BLaER1 treated with 17β-estradiol and CSF1 and Interleukin-3, amounts not matched to agents 10 nM and 100 nM (cell line): ENCODE results near the gene PPIG.
"Not testable (repeated sequence)": the region's sequence is repeated elsewhere in the genome, so short reads cannot be mapped to it uniquely, and the experiment has no call there.

Source experiments
- H3K27ac ChIP-seq, 11 experiments: shearing (Covaris generic); formaldehyde crosslinking; 2 replicates each; pipeline ENCODE4 v1.8.1; 2022
- H3K27me3 ChIP-seq, 11 experiments: shearing (Covaris generic); formaldehyde crosslinking; 2 replicates each; pipeline ENCODE4 v1.8.1; 2022
- H3K36me3 ChIP-seq, 11 experiments: shearing (Covaris generic); formaldehyde crosslinking; 2 replicates each; pipeline ENCODE4 v1.8.1; 2022
- H3K4me1 ChIP-seq, 10 experiments: shearing (Covaris generic); formaldehyde crosslinking; 2 replicates each; pipeline ENCODE4 v1.8.1; 2022
- H3K4me2 ChIP-seq, 11 experiments: shearing (Covaris generic); formaldehyde crosslinking; 2 replicates each; pipeline ENCODE4 v1.8.1; 2022
- H3K4me3 ChIP-seq, 10 experiments: shearing (Covaris generic); formaldehyde crosslinking; 2 replicates each; pipeline ENCODE4 v1.8.1; 2022
- H3K9ac ChIP-seq, 11 experiments: shearing (Covaris generic); formaldehyde crosslinking; 2 replicates each; pipeline ENCODE4 v1.8.1; 2022
- H3K9me3 ChIP-seq, 11 experiments: shearing (Covaris generic); formaldehyde crosslinking; replicated peaks in 1 of 11; 2 replicates each; pipeline ENCODE4 v1.8.1; 2022
- H4K20me1 ChIP-seq, 11 experiments: shearing (Covaris generic); formaldehyde crosslinking; 2 replicates each; pipeline ENCODE4 v1.8.1; 2022
- Cebpa-rat ChIP-seq, 11 experiments: shearing (Covaris generic); IDR thresholded peaks; 2 replicates each; pipeline ENCODE4 v1.8.1; 2022

The PPIG gene

GRCh38 chr2:169676850-169677249 lies 92.7 kb downstream of the PPIG start:
- Histone ChIP-seq H3K27ac (no peak overlapping the region), H3K4me2 (no peak overlapping the region), H3K27me3 (no peaks in the 10 kb centered on the region), H3K36me3 (no peaks in the 10 kb centered on the region), H4K20me1 (no peaks in the 10 kb centered on the region), H3K4me1 (no peaks in the 10 kb centered on the region), H3K9me3 (peaks cover 0 to 5% (median 0%) of the 10 kb centered on the region in 11 experiments; a peak in 2 of 22 replicates), H3K9ac (no peak overlapping the region), H3K4me3 (no peak overlapping the region)
- TF ChIP-seq Cebpa-rat (IDR thresholded peaks at IDR 0.05) = no peak

GRCh38 chr2:169683054-169683424 lies 98.9 kb downstream of the PPIG start:
- no peak overlapping the region for H3K4me3 ChIP-seq
- H4K20me1 ChIP-seq = no peaks in the 10 kb centered on the region
- no peak for TF ChIP-seq Cebpa-rat (IDR thresholded peaks at IDR 0.05)
- no peak overlapping the region for H3K4me2 ChIP-seq
- no peaks in the 10 kb centered on the region for H3K4me1 ChIP-seq
- H3K9ac ChIP-seq = no peak overlapping the region
- H3K9me3 ChIP-seq = peaks cover 3 to 17% (median 10%) of the 10 kb centered on the region in 11 experiments; a peak in 20 of 22 replicates
- no peaks in the 10 kb centered on the region for H3K27me3 ChIP-seq
- no peaks in the 10 kb centered on the region for H3K36me3 ChIP-seq
- no peak overlapping the region for H3K27ac ChIP-seq

- Histone ChIP-seq H4K20me1 (no peaks in the 10 kb centered on the region), H3K36me3 (no peaks in the 10 kb centered on the region), H3K27me3 (no peaks in the 10 kb centered on the region), H3K4me2 (no peak overlapping the region), H3K4me3 (no peak overlapping the region), H3K27ac (no peak overlapping the region), H3K9ac (no peak overlapping the region), H3K4me1 (no peaks in the 10 kb centered on the region), H3K9me3 (peaks cover 9 to 22% (median 16%) of the 10 kb centered on the region in 11 experiments; a peak in 21 of 22 replicates)
- TF ChIP-seq Cebpa-rat (IDR thresholded peaks at IDR 0.05) = no peak
These were observed 99.4 kb downstream of the PPIG start for GRCh38 chr2:169683425-169684134.

- no peak for TF ChIP-seq Cebpa-rat (IDR thresholded peaks at IDR 0.05)
- H3K4me1 ChIP-seq = no peaks in the 10 kb centered on the region
- no peak overlapping the region for H3K27ac ChIP-seq
- no peaks in the 10 kb centered on the region for H3K27me3 ChIP-seq
- H3K4me2 ChIP-seq = no peak overlapping the region
- H3K9ac ChIP-seq = no peak overlapping the region
- H3K36me3 ChIP-seq = no peaks in the 10 kb centered on the region
- H4K20me1 ChIP-seq = no peaks in the 10 kb centered on the region
- peaks cover 10 to 28% (median 21%) of the 10 kb centered on the region in 11 experiments; a peak in 21 of 22 replicates for H3K9me3 ChIP-seq
- no peak overlapping the region for H3K4me3 ChIP-seq
These were observed 100.0 kb downstream of the PPIG start for GRCh38 chr2:169684135-169684565.

- H4K20me1 ChIP-seq, H3K27me3 ChIP-seq, H3K9ac ChIP-seq, H3K4me1 ChIP-seq, H3K36me3 ChIP-seq, H3K4me3 ChIP-seq, H3K4me2 ChIP-seq, H3K27ac ChIP-seq: not testable (repeated sequence)
- H3K9me3 ChIP-seq = peaks cover 10 to 34% (median 26%) of the 10 kb centered on the region in 11 experiments; a peak in 21 of 22 replicates
These were observed 100.6 kb downstream of the PPIG start for GRCh38 chr2:169684712-169685111.

- H3K9me3 ChIP-seq = peaks cover 21 to 53% (median 41%) of the 10 kb centered on the region in 11 experiments; a peak in 21 of 22 replicates
- not testable (repeated sequence) for H3K27me3 ChIP-seq, H3K27ac ChIP-seq, H3K9ac ChIP-seq, H3K4me2 ChIP-seq, H3K36me3 ChIP-seq, H4K20me1 ChIP-seq, H3K4me3 ChIP-seq, H3K4me1 ChIP-seq
These were observed 102.7 kb downstream of the PPIG start for GRCh38 chr2:169686825-169687224.

- not testable (repeated sequence) for H3K4me2 ChIP-seq, H3K4me3 ChIP-seq, H3K9ac ChIP-seq, H3K36me3 ChIP-seq, H4K20me1 ChIP-seq, H3K4me1 ChIP-seq, H3K27ac ChIP-seq, H3K27me3 ChIP-seq
- peaks cover 21 to 53% (median 41%) of the 10 kb centered on the region in 11 experiments; a peak in 21 of 22 replicates for H3K9me3 ChIP-seq
These were observed 103.8 kb downstream of the PPIG start for GRCh38 chr2:169687943-169688342.

DNA sequence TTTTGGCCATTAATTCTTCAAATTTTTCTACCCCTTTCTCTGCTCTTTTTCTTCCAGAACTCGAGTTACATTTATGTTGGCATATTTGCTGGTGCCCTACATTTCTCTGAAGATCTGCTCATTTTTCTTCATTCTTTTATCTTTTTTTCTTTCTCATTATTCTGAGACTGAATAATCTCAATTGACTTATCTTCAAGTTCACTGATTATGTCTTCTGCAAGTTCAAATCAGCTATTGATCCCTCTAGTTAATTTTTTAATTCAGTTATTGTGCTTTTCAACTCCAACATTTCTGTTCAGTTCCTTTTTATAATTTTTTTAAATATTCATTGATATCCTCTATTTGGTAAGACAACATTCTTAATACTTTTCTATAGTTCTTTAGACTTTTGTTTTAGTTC lies 106.8 kb downstream of the PPIG start:
- no peak for TF ChIP-seq Cebpa-rat (IDR thresholded peaks at IDR 0.05)
- no peak overlapping the region for H3K4me2 ChIP-seq
- no peak overlapping the region for H3K4me3 ChIP-seq
- no peak overlapping the region for H3K9ac ChIP-seq
- H3K4me1 ChIP-seq = peaks cover 13 to 20% (median 15%) of the 10 kb centered on the region in 10 experiments; a peak in 19 of 20 replicates
- peaks cover 21 to 53% (median 41%) of the 10 kb centered on the region in 11 experiments; a peak in 21 of 22 replicates for H3K9me3 ChIP-seq
- no peaks in the 10 kb centered on the region for H3K27me3 ChIP-seq
- H4K20me1 ChIP-seq = no peaks in the 10 kb centered on the region
- no peak overlapping the region for H3K27ac ChIP-seq
- H3K36me3 ChIP-seq = no peaks in the 10 kb centered on the region
